BLaER1 (cell line): Measurements from ENCODE around the gene PSKH1.
A peak's percentile ranks its signal among the peaks of the same experiment; 100 is the strongest.
"Not testable (repeated sequence)": the region's sequence is repeated elsewhere in the genome, so short reads cannot be mapped to it uniquely, and the experiment has no call there.

Experiments
- H3K27ac ChIP-seq: shearing (Covaris generic); formaldehyde crosslinking; 2 replicates; pipeline ENCODE4 v1.8.1; 2022
- H3K27me3 ChIP-seq: shearing (Covaris generic); formaldehyde crosslinking; 2 replicates; pipeline ENCODE4 v1.8.1; 2022
- H3K36me3 ChIP-seq: shearing (Covaris generic); formaldehyde crosslinking; 2 replicates; pipeline ENCODE4 v1.8.1; 2022
- H3K4me1 ChIP-seq: shearing (Covaris generic); formaldehyde crosslinking; 2 replicates; pipeline ENCODE4 v1.8.1; 2022
- H3K4me2 ChIP-seq: shearing (Covaris generic); formaldehyde crosslinking; 2 replicates; pipeline ENCODE4 v1.8.1; 2022
- H3K4me3 ChIP-seq: shearing (Covaris generic); formaldehyde crosslinking; 2 replicates; pipeline ENCODE4 v1.8.1; 2022
- H3K9ac ChIP-seq: shearing (Covaris generic); formaldehyde crosslinking; 2 replicates; pipeline ENCODE4 v1.8.1; 2022
- H3K9me3 ChIP-seq: shearing (Covaris generic); formaldehyde crosslinking; 2 replicates; pipeline ENCODE4 v1.8.1; 2022
- H4K20me1 ChIP-seq: shearing (Covaris generic); formaldehyde crosslinking; 2 replicates; pipeline ENCODE4 v1.8.1; 2022
- Cebpa-rat ChIP-seq: shearing (Covaris generic); IDR thresholded peaks from 2 replicates; pipeline ENCODE4 v1.8.1; 2022

The PSKH1 gene

GRCh38 chr16:67936880-67937605 lies 44.0 kb downstream of the PSKH1 start:
- Histone ChIP-seq H3K4me2 (peak overlapping the region; percentile 88), H3K27me3 (no peaks in the 10 kb centered on the region), H4K20me1 (peaks cover 29% of the 10 kb centered on the region), H3K27ac (peak overlapping the region; percentile 96), H3K9ac (peak overlapping the region; percentile 95), H3K36me3 (peaks cover 35% of the 10 kb centered on the region), H3K9me3 (no peaks in the 10 kb centered on the region), H3K4me3 (peak overlapping the region; percentile 93), H3K4me1 (peaks cover 56% of the 10 kb centered on the region)
- TF ChIP-seq Cebpa-rat: no peak

DNA sequence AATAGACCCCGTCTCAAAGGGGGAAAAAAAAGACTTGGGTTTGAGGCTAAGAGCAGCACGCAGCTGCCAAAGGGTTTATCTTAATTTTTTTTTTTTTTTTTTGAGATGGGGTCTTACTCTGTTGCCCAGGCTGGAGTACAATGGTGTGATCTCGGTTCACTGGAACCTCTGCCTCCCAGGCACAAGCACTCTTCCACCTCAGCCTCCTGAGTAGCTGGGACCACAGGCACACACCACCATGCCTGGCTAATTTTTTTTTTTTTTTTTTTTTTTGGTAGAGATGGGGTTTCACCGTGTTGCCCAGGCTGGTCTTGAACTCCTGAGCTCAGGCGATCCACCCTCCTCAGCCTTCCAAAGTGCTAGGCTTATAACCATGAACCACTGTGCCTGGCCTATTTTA lies 44.7 kb downstream of the PSKH1 start:
- H3K36me3 ChIP-seq: peaks cover 35% of the 10 kb centered on the region
- H3K4me2 ChIP-seq: peak overlapping the region; percentile 88
- H3K4me3 ChIP-seq, H3K9ac ChIP-seq, H3K9me3 ChIP-seq, H3K27me3 ChIP-seq: not testable (repeated sequence)
- peaks cover 23% of the 10 kb centered on the region for H4K20me1 ChIP-seq
- peaks cover 61% of the 10 kb centered on the region for H3K4me1 ChIP-seq
- H3K27ac ChIP-seq: peak overlapping the region; percentile 96; the same call in 1 of the 2 replicates

DNA sequence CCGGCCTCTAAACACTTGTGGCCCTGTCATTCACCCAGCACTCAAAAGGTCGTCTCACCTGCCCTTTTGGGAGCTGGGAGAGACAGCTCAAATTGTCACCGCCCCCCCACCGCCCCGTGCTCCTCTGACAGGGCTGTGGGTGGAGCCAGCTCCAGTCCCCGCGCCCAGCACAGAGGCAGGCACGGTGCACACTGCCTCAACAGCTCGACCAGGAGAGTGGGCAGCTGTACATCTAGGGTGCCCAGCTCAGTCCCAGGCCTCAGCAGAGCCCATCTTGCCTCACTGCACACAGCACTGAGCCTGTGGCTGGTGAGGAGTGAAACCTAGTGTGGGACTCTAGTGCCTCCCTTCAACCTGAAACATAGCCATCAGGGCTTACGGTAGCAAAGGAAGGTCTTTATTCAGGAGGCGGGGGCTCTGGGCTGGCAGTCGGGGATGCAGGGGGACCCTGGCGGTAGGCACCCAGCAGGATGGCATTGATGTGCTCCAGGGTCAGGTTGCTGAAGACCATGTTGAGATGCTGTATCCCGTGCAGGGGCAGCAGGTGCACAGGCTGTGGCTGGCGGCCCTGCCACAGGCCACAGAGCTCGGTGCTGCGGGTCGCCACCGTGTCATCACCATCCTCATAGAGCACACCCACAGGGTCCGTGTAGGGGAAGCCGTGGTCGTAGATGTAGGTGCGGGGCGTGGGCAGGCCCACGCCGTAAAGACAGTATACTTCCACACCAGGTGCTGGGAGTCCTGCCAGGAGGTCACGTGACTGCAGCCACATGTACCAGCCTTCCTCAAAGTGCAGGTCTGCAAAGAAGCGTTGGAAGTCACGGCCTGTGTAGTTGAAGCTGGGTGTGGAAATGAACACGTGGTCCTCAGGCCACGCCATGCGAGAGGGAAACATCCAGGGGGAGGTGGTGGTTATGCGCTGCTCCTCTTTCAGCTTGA lies 46.7 kb downstream of the PSKH1 start:
- TF ChIP-seq Cebpa-rat: no peak
- no peaks in the 10 kb centered on the region for H3K27me3 ChIP-seq

DNA sequence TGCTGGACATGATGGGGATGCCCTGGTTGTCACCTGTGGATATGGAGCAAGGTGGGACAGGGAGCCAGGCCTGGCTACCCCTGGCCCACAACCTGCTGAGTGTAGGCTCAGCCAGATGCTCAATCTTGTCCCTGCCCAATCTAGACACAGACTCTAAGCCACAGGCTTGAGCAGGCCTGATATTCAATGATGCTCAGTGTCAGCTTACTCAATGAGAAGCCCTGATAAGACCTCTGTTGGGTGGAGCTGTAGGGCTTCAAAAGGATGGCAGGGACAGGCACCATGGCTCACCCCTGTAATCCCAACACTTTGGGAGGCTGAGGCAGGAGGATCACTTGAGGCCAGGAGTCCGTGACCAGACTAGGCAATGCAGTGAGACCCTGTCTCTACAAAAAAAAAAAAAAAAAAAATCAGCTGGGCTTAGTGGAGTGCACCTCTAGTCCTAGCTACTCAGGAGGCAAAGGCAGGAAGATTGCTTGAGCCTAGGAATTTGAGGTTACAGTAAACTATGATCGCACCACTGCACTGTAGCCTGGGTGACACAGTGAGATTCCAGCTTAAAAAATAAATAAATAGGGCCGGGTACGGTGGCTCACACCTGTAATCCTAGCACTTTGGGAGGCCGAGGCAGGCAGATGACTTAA lies 47.5 kb downstream of the PSKH1 start:
- Histone ChIP-seq H3K9ac (no peak overlapping the region; the same call in 1 of the 2 replicates), H3K27me3 (no peaks in the 10 kb centered on the region), H3K9me3 (no peaks in the 10 kb centered on the region), H4K20me1 (peaks cover 1% of the 10 kb centered on the region; the same call in 1 of the 2 replicates), H3K4me2 (peak overlapping the region; percentile 56), H3K4me1 (peaks cover 49% of the 10 kb centered on the region), H3K27ac (no peak overlapping the region), H3K4me3 (no peak overlapping the region), H3K36me3 (peaks cover 37% of the 10 kb centered on the region)
- no peak for TF ChIP-seq Cebpa-rat

More for the DNA sequence above, 46.7 kb downstream of the PSKH1 start:
- Histone ChIP-seq H3K36me3 (peaks cover 35% of the 10 kb centered on the region), H3K4me3 (no peak overlapping the region), H3K9ac (no peak overlapping the region; the same call in 1 of the 2 replicates), H3K4me1 (peaks cover 57% of the 10 kb centered on the region), H3K4me2 (peak overlapping the region; percentile 56), H4K20me1 (peaks cover 9% of the 10 kb centered on the region), H3K9me3 (no peaks in the 10 kb centered on the region), H3K27ac (no peak overlapping the region)

- Histone ChIP-seq H3K27ac (no peak overlapping the region), H3K9me3 (no peaks in the 10 kb centered on the region), H4K20me1 (peaks cover 9% of the 10 kb centered on the region; the same call in 1 of the 2 replicates), H3K27me3 (no peaks in the 10 kb centered on the region), H3K4me3 (no peak overlapping the region), H3K36me3 (peaks cover 47% of the 10 kb centered on the region), H3K4me2 (peak overlapping the region; percentile 20), H3K4me1 (peaks cover 53% of the 10 kb centered on the region), H3K9ac (no peak overlapping the region)
- no peak for TF ChIP-seq Cebpa-rat
Measured at GRCh38 chr16:67941469-67942199, 48.6 kb downstream of the PSKH1 start.

DNA sequence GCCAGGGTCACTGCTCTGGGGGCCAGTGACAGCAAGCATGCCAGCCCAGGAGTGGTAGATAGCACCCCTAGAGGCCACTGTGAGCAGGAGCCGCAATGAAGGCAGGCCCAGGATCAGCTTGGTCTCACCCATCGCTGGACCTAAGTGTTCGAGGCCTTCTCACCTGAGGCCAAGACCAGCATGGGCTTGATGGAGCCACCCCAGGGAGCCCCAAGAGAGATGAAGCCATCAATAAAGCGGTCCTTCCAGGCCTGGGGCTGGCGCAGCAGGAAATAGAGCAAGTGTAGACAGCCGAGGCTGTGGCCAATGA lies 49.1 kb downstream of the PSKH1 start:
- H3K4me1 ChIP-seq: peaks cover 54% of the 10 kb centered on the region
- H3K36me3 ChIP-seq: peaks cover 52% of the 10 kb centered on the region
- no peak overlapping the region for H3K27ac ChIP-seq
- peak overlapping the region; percentile 20 for H3K4me2 ChIP-seq
- peaks cover 9% of the 10 kb centered on the region; the same call in 1 of the 2 replicates for H4K20me1 ChIP-seq
- H3K9ac ChIP-seq: no peak overlapping the region
- H3K27me3 ChIP-seq: no peaks in the 10 kb centered on the region
- no peaks in the 10 kb centered on the region for H3K9me3 ChIP-seq
- no peak overlapping the region for H3K4me3 ChIP-seq
- TF ChIP-seq Cebpa-rat: no peak

DNA sequence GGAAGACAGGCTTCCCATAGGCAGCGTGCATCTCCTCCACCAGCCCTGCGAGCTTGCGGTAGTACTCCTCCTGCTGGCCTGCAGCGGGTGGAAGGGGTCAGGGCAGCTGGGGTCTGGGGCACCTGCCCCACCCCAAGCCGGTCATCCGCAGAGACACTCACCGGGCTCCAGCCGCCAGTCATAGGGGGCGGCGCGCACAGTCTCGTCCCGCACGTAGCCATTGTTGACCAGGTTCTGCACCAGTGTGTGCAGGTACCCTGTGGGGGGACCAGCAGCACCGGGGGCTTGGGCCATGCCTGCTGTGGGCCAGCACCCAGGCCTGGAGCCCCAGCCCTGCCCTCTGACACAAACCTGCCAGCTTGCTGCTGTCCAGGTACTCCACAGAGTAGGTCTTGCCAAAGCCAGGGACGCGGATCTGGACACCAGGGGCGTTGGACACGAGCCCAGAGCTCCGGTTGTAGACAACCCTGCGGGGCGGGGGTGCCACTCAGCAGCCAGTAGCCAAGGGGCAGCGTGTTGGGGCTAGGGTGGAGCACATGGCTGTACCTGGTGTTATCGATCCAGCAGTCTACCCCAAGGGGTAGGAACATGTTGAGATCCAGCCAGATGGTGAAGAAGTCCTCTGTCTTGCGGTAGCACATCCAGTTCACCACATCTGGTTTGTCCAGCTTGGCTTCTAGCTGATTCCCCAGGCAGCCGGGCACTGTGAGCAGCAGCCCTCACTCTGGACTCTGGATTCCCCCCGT lies 49.6 kb downstream of the PSKH1 start:
- Histone ChIP-seq H3K27ac (no peak overlapping the region), H3K4me2 (no peak overlapping the region), H3K36me3 (peaks cover 58% of the 10 kb centered on the region), H3K9ac (no peak overlapping the region), H4K20me1 (peaks cover 9% of the 10 kb centered on the region; the same call in 1 of the 2 replicates), H3K27me3 (no peaks in the 10 kb centered on the region), H3K9me3 (no peaks in the 10 kb centered on the region), H3K4me3 (no peak overlapping the region), H3K4me1 (peaks cover 49% of the 10 kb centered on the region)
- TF ChIP-seq Cebpa-rat: no peak

DNA sequence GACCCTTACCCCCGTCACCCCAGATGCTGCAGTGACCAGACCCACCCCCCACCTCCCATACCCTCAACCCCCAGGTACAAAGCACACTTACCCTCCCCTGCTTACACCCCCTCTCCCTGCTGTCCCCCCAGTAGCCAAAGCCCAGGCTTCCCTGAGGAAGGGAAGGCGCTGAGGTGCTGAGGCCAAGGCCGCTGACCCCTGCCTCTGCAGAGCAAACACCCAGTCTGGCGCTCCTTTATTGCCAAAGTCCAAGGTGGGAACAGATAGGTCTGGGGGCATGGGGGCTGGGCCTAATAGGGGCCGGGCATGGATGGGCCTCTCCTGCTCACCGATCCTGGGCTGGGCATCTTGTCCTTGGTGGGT lies 50.2 kb downstream of the PSKH1 start:
- H3K4me1 ChIP-seq: peaks cover 45% of the 10 kb centered on the region
- H3K4me2 ChIP-seq: no peak overlapping the region
- no peak for TF ChIP-seq Cebpa-rat
- peaks cover 9% of the 10 kb centered on the region; the same call in 1 of the 2 replicates for H4K20me1 ChIP-seq
- H3K4me3 ChIP-seq: no peak overlapping the region
- peaks cover 63% of the 10 kb centered on the region for H3K36me3 ChIP-seq
- H3K9me3 ChIP-seq: no peaks in the 10 kb centered on the region
- H3K27me3 ChIP-seq: no peaks in the 10 kb centered on the region
- H3K27ac ChIP-seq: no peak overlapping the region
- H3K9ac ChIP-seq: no peak overlapping the region
